Esophagus muscularis mucosa (tissue), 4 donors: ENCODE measurements around the gene EIF4G1.

Experiments used
- EP300 ChIP-seq: sonication (generic); formaldehyde crosslinking; IDR thresholded peaks from one replicate; pipeline ENCODE4 v1.6.1; 2017; ENCODE audit warnings: antibody characterized with exemption
- POLR2A ChIP-seq: fragments of 450-650 bp; IDR thresholded peaks from one replicate; pipeline ENCODE4 v1.6.1; 2017; ENCODE audit warnings: antibody characterized with exemption, moderate library complexity, mild to moderate bottlenecking, low read depth
- POLR2AphosphoS5 ChIP-seq, 2 donors: sonication (generic); formaldehyde crosslinking; IDR thresholded peaks; one replicate each; pipeline ENCODE4 v1.6.1; 2017; ENCODE audit warnings: antibody characterized with exemption in 2 of 2
- TF ChIP-seq, protein P1 (sequence below), 3 experiments: fragments of 200-600 bp in 2 of 3; fragments of 450-650 bp in 1 of 3; sonication (generic) in 2 of 3; IDR thresholded peaks; one replicate each; pipeline ENCODE4 v1.5.1; 2017 to 2019; ENCODE audit warnings: antibody characterized with exemption in 3 of 3, mild to moderate bottlenecking in 2 of 3, moderate library complexity in 1 of 3

DNA sequence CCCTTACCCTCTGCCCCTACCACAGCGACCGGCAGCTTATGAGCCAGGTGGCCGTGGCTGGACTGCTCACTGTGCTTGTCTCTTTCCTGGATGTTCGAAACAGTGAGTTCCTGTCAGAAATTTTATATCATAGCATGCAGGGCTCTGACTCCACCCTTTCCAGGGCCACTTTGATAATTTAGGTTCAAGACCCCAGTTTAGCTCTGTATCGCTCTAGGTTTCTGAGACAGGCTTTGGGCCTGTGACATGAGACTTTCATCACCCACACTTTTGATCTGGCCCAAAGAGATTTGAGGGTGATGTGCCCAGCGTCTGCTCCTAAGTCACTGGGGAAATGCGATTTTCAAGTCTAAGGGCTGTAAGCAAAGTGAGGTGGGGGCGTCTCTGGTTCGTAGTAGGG is 6.5 kb upstream of the EIF4G1 start:
- no peak for TF ChIP-seq POLR2A
- TF ChIP-seq, protein P1, sequence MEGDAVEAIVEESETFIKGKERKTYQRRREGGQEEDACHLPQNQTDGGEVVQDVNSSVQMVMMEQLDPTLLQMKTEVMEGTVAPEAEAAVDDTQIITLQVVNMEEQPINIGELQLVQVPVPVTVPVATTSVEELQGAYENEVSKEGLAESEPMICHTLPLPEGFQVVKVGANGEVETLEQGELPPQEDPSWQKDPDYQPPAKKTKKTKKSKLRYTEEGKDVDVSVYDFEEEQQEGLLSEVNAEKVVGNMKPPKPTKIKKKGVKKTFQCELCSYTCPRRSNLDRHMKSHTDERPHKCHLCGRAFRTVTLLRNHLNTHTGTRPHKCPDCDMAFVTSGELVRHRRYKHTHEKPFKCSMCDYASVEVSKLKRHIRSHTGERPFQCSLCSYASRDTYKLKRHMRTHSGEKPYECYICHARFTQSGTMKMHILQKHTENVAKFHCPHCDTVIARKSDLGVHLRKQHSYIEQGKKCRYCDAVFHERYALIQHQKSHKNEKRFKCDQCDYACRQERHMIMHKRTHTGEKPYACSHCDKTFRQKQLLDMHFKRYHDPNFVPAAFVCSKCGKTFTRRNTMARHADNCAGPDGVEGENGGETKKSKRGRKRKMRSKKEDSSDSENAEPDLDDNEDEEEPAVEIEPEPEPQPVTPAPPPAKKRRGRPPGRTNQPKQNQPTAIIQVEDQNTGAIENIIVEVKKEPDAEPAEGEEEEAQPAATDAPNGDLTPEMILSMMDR (IDR thresholded peaks at IDR 0.05) = no peak
- no peak for TF ChIP-seq EP300
- TF ChIP-seq POLR2AphosphoS5 (IDR thresholded peaks at IDR 0.05) = no peak
